ENCODE measurements around the gene SIPA1L3.
A peak's percentile ranks its signal among the peaks of the same experiment; 100 is the strongest.
"Not testable (repeated sequence)": the region's sequence is repeated elsewhere in the genome, so short reads cannot be mapped to it uniquely, and the experiment has no call there.

SIPA1L3 gene

GRCh38 chr19:37914908-37915307 is 7.9 kb downstream of the SIPA1L3 start:
- DNase-seq, result no peak

DNA sequence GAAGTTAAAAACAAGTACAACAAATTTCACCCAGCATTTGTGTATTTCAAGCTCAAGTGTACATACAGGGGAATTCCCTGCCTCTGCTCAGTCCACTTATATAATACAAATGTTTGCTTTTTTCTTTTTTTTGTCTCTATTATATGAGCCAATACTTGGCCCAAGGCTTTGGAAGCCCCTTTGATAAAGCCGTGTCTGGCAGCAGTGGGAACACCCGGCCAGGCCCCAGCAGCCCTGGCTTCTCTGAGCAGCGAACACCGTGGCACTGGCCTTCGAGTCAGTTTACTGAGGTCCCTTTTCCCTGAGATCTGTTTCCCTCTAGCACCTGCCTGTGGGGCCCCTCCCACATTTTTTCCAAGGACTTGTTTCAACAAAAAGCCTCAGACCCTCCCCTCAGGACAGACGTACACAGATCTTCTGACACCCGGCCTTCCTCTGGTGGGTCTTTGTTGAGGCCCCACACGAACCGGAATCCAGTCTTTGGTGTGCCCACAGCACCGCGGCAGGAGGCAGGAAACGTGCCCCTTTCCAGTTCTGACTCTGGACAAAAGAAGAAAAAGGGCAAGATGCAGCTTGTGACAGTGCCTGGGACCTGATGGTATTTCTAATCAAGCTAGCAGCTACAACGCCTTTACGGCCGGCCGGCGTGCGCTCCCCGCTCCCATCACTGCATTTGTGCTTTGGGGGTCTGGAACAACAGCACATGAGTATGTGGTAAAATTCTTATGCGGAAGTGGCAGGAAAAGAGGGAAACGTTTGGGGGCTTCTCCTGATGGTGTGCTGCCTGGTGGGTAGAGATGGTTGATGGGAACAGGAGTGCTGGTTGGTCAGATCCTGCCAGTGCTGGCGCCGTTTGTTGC is 13.8 kb downstream of the SIPA1L3 start:
- DNase-seq, result peak in 5 of 56 donors; percentile 1 to 10 (median 4)

- DNase-seq, result not testable (repeated sequence)
Measured at GRCh38 chr19:37924573-37924972, 17.6 kb downstream of the SIPA1L3 start.

DNA sequence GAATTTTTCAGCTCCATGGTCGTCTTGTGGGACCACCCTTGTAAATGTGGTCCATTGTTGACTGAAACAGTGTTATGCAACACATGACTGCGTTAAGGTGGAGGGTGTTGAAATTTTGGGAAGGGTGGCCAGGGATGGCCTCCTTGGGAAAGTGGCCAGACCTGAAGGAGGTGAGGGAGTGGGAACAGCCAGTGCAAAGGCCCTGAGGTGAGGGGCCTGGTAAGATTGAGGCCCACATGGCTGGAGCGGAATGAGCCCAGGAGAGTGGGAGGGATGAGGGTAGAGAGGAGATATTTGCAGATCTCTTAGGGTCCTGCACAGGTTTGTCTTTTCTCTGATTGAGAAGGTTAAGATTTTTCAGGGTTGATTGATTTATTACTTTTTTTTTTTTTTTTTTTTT is 18.2 kb downstream of the SIPA1L3 start:
- no peak for DNase-seq

- no peak for DNase-seq
Measured at GRCh38 chr19:37926255-37926654, 19.2 kb downstream of the SIPA1L3 start.

DNA sequence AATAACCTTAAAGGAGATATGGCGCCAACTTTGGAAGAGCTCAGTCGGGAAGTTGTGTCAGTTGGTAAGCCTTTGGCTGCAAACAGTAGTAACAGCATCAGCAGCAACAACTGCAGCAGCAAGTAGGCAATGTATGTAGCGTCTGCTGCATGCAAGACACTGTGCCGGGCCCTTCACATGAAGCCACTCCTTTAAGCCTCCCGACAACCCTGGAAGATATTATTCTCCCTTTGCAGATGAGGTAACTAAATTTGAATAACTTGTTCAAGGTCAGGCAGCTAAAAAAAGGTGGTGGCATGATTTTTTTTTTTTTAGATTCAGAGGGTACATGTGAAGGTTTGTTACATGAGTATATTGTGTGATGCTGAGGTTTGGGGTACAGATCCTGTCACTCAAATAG is 19.7 kb downstream of the SIPA1L3 start:
- DNase-seq, result no peak

GRCh38 chr19:37928527-37929286 is 21.7 kb downstream of the SIPA1L3 start:
- no peak for DNase-seq

- DNase-seq, result no peak
Measured at GRCh38 chr19:37929355-37929923, 22.4 kb downstream of the SIPA1L3 start.

DNA sequence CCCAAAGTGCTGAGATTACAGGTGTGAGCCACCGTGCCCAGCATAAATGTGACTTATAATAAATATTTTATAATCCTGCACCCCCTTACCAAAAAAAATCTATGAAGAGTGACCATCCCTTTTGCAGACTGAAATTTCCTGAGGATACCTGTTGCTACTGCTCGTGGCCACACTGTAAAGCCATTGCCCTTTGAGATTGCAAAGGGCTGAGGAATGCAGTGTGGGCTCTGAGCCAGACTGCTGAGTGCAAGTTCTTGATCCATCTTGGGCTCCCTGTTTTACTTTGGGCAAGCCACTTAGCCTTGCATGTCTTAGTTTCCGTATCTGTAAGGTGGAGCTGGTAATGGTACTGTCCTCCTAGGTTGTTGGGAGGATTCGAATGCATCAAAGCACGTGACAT is 23.4 kb downstream of the SIPA1L3 start:
- no peak for DNase-seq

- DNase-seq, result peak in 44 of 56 donors; percentile 2 to 72 (median 26)
Measured at GRCh38 chr19:37931881-37932655, 25.1 kb downstream of the SIPA1L3 start.

- no peak for DNase-seq
Measured at GRCh38 chr19:37932985-37933936, 26.3 kb downstream of the SIPA1L3 start.

DNA sequence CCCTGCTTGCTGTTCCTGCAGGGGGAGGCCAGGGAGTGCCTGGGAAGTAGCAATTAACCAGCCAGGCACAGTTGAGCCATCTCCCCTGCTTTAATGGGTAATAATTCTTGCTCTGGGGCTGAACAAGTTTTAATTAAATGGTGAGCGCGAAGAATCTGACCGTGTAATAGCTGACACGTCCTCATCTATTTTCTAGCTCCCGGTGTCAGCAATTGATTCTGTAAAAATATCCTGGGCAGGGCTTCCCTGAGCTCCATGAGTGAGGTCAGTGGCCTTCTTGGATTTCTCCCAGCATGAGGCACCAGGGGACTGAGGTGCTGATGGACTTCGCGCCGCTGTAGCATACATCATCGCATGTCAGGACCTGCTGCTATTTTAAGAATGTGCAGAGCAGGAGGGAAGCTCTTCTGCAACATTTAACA is 26.9 kb downstream of the SIPA1L3 start:
- no peak for DNase-seq

GRCh38 chr19:37935341-37935740 is 28.3 kb downstream of the SIPA1L3 start:
- no peak for DNase-seq

GRCh38 chr19:37936166-37936565 is 29.2 kb downstream of the SIPA1L3 start:
- DNase-seq, result no peak

GRCh38 chr19:37936886-37937285 is 29.9 kb downstream of the SIPA1L3 start:
- no peak for DNase-seq

GRCh38 chr19:37938353-37938752 is 31.3 kb downstream of the SIPA1L3 start:
- DNase-seq, result no peak

DNA sequence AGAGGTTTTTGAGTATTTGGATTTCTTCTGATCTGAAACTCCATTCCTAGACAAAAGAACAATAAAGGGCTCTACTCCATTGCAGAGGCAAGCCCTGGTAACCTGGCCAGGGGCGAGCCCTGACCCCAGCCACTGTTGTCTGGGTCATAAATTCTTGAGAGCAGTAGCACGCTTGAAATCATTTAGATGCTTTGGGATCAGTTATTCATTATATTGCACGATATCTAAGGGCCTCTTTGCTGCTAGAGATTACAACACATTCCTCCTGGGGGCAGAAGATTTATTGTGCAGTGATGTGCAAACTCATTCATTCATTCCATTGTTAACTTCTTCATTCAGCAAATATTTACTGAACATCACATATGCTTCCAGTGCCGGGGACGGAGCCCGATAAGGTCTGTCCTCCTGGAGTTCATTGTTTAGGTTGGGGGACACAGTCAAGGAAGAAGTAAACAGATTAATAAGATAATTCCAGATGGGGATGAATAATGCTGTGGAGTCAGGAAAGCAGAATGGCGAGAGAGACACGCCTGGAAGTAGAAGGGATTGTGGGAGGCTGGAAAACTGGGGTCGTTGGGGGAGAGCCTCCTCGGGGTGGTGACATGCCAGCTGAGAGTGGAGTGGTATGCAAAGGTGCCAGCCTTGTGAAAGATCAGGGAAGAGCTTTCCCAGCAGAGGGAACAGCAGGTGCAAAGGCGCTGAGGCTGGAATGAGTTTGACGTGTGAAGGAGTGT is 34.9 kb downstream of the SIPA1L3 start:
- DNase-seq, result no peak

DNA sequence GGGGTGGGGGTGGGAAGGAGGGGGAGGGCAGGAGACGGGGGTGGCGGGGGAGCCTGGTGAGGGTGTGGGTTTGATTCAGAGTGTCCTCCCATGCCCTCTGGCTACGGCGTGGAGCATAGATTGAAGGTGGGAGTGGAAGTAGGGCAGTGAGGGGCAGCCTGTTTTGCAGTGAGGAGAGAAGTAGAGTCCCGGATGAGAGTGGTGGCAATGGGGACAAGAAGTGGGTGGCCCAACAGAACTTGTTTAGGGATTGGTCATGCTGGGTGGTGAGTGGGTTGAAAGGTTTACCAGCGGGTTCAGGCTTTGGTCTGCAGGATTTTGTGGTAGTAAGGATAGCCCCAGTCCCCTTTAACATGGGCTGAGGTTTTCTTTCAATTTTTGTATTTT is 35.5 kb downstream of the SIPA1L3 start:
- no peak for DNase-seq

GRCh38 chr19:37943480-37943879 is 36.5 kb downstream of the SIPA1L3 start:
- DNase-seq, result no peak

DNA sequence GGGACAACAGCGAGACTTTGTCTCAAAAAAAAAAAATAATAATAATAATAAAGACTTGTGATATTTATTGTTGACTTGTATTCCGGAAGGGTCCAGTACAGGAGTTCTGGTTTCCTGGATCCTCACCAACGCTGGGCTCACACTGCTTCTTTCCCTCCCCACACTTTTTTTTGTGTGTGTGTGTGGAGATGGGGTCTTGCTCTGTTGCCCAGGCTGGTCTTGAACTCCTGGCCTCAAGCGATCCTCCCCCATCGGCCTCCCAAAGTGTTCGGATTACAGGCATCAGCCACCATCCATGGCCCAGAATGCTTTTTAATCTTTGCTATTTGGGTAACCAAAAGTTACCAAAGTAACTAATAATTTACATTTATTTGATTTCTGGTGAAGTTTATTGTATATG is 39.1 kb downstream of the SIPA1L3 start:
- no peak for DNase-seq

Data from nucleus accumbens (tissue), 56 donors.